Measurements from ENCODE around the gene DLG2.
"Not testable (repeated sequence)": the region's sequence is repeated elsewhere in the genome, so short reads cannot be mapped to it uniquely, and the experiment has no call there.

DLG2 gene

GRCh38 chr11:85385111-85385510, 242.0 kb downstream of the DLG2 start:
- no peaks in the 10 kb centered on the region for H3K36me3 Mint-ChIP-seq
- H3K4me1 Mint-ChIP-seq, result no peaks in the 10 kb centered on the region
- H3K27ac Mint-ChIP-seq, result no peak overlapping the region
- peaks cover 17% of the 10 kb centered on the region for H3K9me3 Mint-ChIP-seq
- H3K27me3 Mint-ChIP-seq, result no peaks in the 10 kb centered on the region
- H3K4me3 Mint-ChIP-seq, result no peak overlapping the region

- H3K9me3 Mint-ChIP-seq, result peaks cover 17% of the 10 kb centered on the region
- no peak overlapping the region for H3K4me3 Mint-ChIP-seq
- no peaks in the 10 kb centered on the region for H3K27me3 Mint-ChIP-seq
- H3K27ac Mint-ChIP-seq, result no peak overlapping the region
- no peaks in the 10 kb centered on the region for H3K4me1 Mint-ChIP-seq
- H3K36me3 Mint-ChIP-seq, result no peaks in the 10 kb centered on the region
Observed at GRCh38 chr11:85379066-85379465, 248.1 kb downstream of the DLG2 start.

GRCh38 chr11:85377901-85378300, 249.2 kb downstream of the DLG2 start:
- peaks cover 17% of the 10 kb centered on the region for H3K9me3 Mint-ChIP-seq
- no peaks in the 10 kb centered on the region for H3K4me1 Mint-ChIP-seq
- no peak overlapping the region for H3K27ac Mint-ChIP-seq
- H3K4me3 Mint-ChIP-seq, result no peak overlapping the region
- H3K36me3 Mint-ChIP-seq, result no peaks in the 10 kb centered on the region
- no peaks in the 10 kb centered on the region for H3K27me3 Mint-ChIP-seq

GRCh38 chr11:85359859-85360258, 267.3 kb downstream of the DLG2 start:
- Mint-ChIP-seq H3K9me3 (no peaks in the 10 kb centered on the region), H3K4me1 (no peaks in the 10 kb centered on the region), H3K27me3 (no peaks in the 10 kb centered on the region), H3K4me3 (no peak overlapping the region), H3K36me3 (no peaks in the 10 kb centered on the region), H3K27ac (no peak overlapping the region)

- H3K27ac Mint-ChIP-seq, result no peak overlapping the region
- H3K36me3 Mint-ChIP-seq, result no peaks in the 10 kb centered on the region
- H3K9me3 Mint-ChIP-seq, result peaks cover 4% of the 10 kb centered on the region
- no peaks in the 10 kb centered on the region for H3K4me1 Mint-ChIP-seq
- H3K4me3 Mint-ChIP-seq, result no peak overlapping the region
- no peaks in the 10 kb centered on the region for H3K27me3 Mint-ChIP-seq
Observed at GRCh38 chr11:85355921-85356320, 271.2 kb downstream of the DLG2 start.

GRCh38 chr11:85349539-85349938, 277.6 kb downstream of the DLG2 start:
- H3K4me1 Mint-ChIP-seq, H3K36me3 Mint-ChIP-seq, H3K27ac Mint-ChIP-seq, H3K9me3 Mint-ChIP-seq, H3K4me3 Mint-ChIP-seq, H3K27me3 Mint-ChIP-seq: not testable (repeated sequence)

DNA sequence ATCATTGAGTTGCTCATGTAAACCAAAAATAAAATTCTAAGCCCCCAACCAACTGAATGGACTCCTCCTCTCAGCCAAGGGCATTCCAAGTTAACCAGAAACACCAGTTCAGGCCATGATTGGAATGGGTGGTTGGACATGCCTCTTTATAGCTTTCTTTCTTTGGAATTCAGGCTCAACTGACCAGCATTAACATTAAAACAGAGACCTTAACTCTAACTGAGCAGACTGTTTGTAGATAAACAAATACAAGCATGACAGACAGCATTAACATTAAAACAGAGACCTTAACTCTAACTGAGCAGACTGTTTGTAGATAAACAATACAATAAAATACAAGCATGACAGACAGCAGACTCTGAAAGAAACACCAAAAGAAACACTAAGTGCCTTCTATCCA, 278.2 kb downstream of the DLG2 start:
- no peaks in the 10 kb centered on the region for H3K27me3 Mint-ChIP-seq
- H3K4me3 Mint-ChIP-seq, result no peak overlapping the region
- no peaks in the 10 kb centered on the region for H3K4me1 Mint-ChIP-seq
- H3K36me3 Mint-ChIP-seq, result no peaks in the 10 kb centered on the region
- peaks cover 12% of the 10 kb centered on the region for H3K9me3 Mint-ChIP-seq
- H3K27ac Mint-ChIP-seq, result no peak overlapping the region

DNA sequence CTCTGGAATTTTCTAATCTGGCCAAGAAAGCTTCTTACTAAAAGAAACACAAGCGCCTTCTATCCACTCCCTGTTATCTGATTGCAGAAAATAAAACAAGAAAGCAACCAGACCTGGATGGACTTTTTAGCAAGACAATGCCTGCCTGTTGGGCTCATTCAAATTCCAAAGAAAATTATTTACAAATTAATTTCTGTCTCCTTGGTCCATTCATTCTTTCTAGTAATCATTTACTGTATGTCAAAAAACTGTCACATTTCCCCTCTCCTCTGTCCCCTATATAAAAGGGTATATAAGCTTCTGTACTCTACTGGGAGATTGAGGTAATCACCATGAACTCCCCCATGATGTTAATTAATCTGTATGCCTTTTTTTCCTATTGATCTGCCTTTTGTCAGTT, 279.9 kb downstream of the DLG2 start:
- Mint-ChIP-seq H3K9me3 (peaks cover 21% of the 10 kb centered on the region), H3K27me3 (no peaks in the 10 kb centered on the region), H3K4me1 (no peaks in the 10 kb centered on the region), H3K36me3 (no peaks in the 10 kb centered on the region), H3K4me3 (no peak overlapping the region), H3K27ac (no peak overlapping the region)

DNA sequence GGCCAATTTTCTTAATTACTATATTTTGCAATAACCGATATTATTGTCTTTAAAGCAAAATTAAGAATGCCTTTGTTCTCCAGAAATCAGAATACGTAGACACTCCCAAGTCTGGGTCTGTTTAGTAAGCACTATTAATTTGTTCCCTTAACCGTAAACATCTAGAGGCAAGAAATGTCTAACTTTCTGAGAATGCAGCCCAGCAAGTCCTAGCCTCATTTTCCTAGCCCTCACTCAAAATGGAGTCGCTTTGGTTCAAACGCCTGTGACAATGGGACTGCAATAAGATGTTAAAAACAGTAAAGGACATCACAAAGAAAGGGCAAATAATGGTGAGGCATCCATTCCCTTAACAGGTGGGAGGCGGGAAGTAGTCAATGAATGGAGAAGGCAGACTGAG, 280.7 kb downstream of the DLG2 start:
- no peak overlapping the region for H3K27ac Mint-ChIP-seq
- H3K4me3 Mint-ChIP-seq, result no peak overlapping the region
- H3K4me1 Mint-ChIP-seq, result no peaks in the 10 kb centered on the region
- no peaks in the 10 kb centered on the region for H3K36me3 Mint-ChIP-seq
- no peaks in the 10 kb centered on the region for H3K27me3 Mint-ChIP-seq
- H3K9me3 Mint-ChIP-seq, result peaks cover 20% of the 10 kb centered on the region

DNA sequence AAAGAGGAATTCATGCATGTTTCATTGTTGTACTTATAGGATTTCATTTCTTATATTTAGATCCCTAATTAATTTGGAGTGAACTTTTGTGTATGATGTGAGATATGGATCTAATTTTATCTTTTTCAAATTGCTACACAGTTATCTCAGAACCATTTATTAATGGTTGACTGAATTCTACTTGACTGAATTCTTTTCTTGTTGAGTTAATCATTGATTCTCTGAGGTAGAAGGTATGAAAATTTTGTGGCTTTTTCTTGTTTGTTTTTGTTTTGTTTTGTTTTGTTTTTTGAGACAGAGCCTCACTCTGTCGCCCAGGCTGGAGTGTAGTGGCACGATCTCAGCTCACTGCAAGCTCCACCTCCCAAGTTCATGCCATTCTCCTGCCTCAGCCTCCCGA, 286.3 kb downstream of the DLG2 start:
- not testable (repeated sequence) for H3K4me1 Mint-ChIP-seq, H3K27me3 Mint-ChIP-seq, H3K36me3 Mint-ChIP-seq, H3K4me3 Mint-ChIP-seq, H3K27ac Mint-ChIP-seq
- H3K9me3 Mint-ChIP-seq, result peaks cover 23% of the 10 kb centered on the region

- Mint-ChIP-seq H3K27ac (no peak overlapping the region), H3K9me3 (no peaks in the 10 kb centered on the region)
Observed at GRCh38 chr11:85318573-85318972, 308.6 kb downstream of the DLG2 start.

GRCh38 chr11:85316967-85317366, 310.2 kb downstream of the DLG2 start:
- no peaks in the 10 kb centered on the region for H3K4me1 Mint-ChIP-seq
- H3K4me3 Mint-ChIP-seq, result no peak overlapping the region
- H3K36me3 Mint-ChIP-seq, result no peaks in the 10 kb centered on the region
- no peaks in the 10 kb centered on the region for H3K27me3 Mint-ChIP-seq
- no peaks in the 10 kb centered on the region for H3K9me3 Mint-ChIP-seq
- no peak overlapping the region for H3K27ac Mint-ChIP-seq

More at GRCh38 chr11:85318573-85318972, 308.6 kb downstream of the DLG2 start:
- Mint-ChIP-seq H3K27me3 (no peaks in the 10 kb centered on the region), H3K4me3 (no peak overlapping the region), H3K36me3 (no peaks in the 10 kb centered on the region), H3K4me1 (no peaks in the 10 kb centered on the region)

- no peak overlapping the region for H3K4me3 Mint-ChIP-seq
- H3K27me3 Mint-ChIP-seq, result no peaks in the 10 kb centered on the region
- no peaks in the 10 kb centered on the region for H3K4me1 Mint-ChIP-seq
- H3K9me3 Mint-ChIP-seq, result no peaks in the 10 kb centered on the region
- no peaks in the 10 kb centered on the region for H3K36me3 Mint-ChIP-seq
- no peak overlapping the region for H3K27ac Mint-ChIP-seq
Observed at GRCh38 chr11:85313741-85314140, 313.4 kb downstream of the DLG2 start.

- Mint-ChIP-seq H3K9me3 (no peaks in the 10 kb centered on the region), H3K4me1 (no peaks in the 10 kb centered on the region), H3K27ac (no peak overlapping the region), H3K27me3 (no peaks in the 10 kb centered on the region), H3K36me3 (peaks cover 1% of the 10 kb centered on the region), H3K4me3 (no peak overlapping the region)
Observed at GRCh38 chr11:85310479-85310878, 316.7 kb downstream of the DLG2 start.

GRCh38 chr11:85307366-85307765, 319.8 kb downstream of the DLG2 start:
- peaks cover 1% of the 10 kb centered on the region for H3K36me3 Mint-ChIP-seq
- no peaks in the 10 kb centered on the region for H3K27me3 Mint-ChIP-seq
- H3K27ac Mint-ChIP-seq, result no peak overlapping the region
- no peak overlapping the region for H3K4me3 Mint-ChIP-seq
- no peaks in the 10 kb centered on the region for H3K9me3 Mint-ChIP-seq
- H3K4me1 Mint-ChIP-seq, result no peaks in the 10 kb centered on the region

DNA sequence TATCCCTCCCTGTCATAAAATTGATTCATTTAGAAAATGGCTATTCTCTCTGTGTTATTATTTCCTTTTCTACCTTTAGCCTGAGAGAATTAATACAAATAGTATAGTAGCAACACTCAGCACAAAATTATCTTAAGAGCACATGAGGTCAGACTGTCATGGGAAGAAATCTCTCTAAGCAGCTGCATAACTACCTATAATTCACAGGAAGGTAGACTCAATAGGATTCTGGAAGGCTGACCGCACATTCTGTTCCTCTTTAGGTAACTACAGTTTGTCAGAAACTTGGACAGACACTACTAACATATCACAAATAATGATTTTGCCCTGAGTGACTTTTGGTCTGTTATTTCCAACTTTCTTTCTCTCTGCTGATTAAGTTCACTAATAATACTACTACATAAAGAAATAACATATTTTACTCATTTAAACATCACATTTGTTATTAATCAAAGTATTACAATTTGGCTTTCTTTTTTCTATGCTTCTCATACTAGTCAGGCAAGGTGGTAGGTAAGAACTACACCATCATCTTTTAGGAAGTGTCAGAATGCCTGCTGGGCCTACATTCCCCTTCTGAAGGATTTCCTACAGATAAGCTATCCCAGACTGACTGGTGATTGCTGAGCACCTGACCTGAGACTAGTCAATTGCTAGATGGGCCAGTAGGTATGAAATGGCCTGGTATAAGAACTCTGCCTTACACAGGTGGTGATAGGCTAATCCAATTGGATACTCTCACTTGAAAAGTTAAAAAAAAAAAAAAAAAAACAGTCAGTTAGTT, 325.1 kb downstream of the DLG2 start:
- no peaks in the 10 kb centered on the region for H3K4me1 Mint-ChIP-seq
- no peak overlapping the region for H3K4me3 Mint-ChIP-seq
- H3K27ac Mint-ChIP-seq, result no peak overlapping the region
- peaks cover 1% of the 10 kb centered on the region for H3K36me3 Mint-ChIP-seq
- no peaks in the 10 kb centered on the region for H3K9me3 Mint-ChIP-seq
- no peaks in the 10 kb centered on the region for H3K27me3 Mint-ChIP-seq

Data from activated naive CD4-positive, alpha-beta T cell treated with anti-CD3 and anti-CD28 coated beads, Interleukin-2, amount 50 U/mL, for 24 hours (primary cell).